Measurements from ENCODE around the gene PDE4D.
"Not testable (repeated sequence)": the region's sequence is repeated elsewhere in the genome, so short reads cannot be mapped to it uniquely, and the experiment has no call there.

PDE4D gene

DNA sequence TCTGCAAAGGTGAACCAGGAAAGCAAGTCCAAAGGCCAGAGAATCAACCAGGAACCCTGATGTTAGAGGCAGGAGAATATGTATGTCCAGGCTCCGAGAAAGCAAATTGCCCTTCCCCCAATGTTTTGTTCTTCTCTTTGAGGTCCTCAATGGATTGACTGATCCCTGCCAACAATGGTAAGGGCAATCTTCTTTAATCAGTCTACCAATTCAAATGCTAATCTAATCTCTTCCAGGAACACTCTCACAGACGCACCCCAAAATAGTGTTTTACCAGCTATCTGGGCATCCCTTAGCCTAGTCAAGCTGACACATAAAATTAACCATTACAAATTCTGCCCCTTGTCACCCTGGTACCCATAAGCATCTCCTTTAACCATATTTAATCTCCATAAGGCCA is 912.6 kb downstream of the PDE4D start:
- no peak for DNase-seq

DNA sequence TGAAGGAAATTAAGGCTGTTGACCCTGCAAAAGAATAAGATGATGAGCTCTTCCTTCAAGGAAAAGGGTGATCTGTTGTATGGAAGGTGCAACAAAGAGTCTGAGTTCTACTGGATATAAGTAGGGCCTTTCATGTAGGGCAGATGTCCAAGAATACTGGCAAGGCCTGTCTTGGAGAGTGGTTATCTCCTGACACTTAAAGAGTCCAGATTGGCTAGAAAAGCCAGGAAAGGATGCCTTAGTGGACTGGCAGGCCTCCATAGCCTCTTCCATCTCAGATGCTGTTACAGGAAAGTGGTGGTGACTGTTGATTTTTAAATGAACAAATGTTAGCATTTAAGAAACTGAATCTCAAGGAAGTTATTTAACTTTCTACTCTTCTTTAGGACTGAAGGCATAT is 914.4 kb downstream of the PDE4D start:
- no peak for DNase-seq

DNA sequence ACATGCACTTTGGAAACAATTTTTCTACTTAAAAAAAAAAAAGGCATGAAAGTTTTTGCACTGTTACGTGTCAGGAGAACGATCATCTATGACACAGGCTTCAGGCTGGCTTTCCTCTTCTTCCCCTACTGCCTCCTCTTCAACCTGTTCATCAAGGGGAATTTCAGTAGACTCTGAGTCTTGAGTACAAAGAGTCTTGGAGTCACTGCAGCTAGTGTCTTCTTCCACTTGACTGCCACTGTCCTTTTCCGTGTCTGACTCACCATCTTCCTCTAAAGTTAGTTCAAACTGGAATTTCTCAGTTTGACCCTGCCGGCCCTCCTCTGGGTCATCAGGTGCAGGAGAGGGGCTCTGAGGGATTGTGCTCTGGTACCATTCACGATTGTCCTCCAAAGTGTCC is 918.9 kb downstream of the PDE4D start:
- no peak for DNase-seq

DNA sequence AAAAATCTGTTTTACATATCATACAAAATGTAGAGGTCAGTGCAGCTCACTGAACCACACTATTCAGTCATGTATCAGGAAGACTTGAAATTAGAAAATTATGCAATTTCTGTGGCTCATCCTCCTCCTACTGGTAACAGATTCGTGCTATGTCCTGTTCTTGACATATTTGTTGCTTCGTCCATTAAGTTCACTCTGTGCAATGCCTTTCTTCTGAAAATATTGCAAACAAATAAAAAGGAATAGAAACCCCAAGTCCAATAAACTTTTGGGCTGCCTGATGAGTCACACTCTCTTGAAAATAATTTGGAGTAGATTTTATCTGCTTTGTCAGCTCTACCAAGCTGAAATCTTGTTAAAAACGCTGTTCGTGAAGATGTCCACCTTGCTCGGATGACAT is 919.4 kb downstream of the PDE4D start:
- DNase-seq = no peak

DNA sequence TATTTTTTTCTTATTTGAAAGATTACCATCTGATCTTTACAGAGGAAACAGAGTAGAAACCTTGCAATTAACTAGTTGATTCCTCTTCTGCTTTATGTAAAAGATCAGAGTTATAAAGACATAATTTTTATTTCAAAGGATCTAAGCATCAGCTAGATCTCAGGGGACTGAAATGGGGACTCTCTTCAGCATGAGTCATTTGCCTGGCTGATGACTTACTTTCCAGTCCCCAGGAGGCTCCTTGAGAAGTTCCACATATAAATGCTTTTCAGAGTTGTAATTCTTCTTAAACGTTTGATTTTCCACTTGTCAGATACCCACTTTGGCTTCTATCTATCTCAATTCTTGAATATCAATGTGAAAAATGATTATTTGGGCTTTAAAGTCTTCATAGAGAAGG is 921.2 kb downstream of the PDE4D start:
- DNase-seq = no peak

DNA sequence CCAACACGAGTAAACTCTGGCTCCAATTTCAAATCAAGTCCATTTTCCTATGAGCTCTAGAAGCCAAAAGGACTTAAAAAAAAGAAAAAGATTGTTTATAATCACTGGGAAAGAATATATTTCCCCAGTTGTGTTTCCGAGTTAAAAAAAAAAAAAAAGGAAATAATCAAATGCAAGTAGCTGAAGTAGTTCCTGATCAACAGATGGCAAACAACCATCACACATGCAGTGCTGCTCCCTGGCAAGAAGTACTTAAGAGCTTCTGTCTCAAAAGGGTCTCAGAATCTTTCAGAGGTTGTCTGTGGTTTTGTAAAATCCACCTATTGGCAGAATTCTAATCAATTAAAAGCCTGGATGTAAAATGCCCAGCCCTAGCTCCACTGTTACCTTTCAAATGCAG is 922.8 kb downstream of the PDE4D start:
- DNase-seq = no peak

DNA sequence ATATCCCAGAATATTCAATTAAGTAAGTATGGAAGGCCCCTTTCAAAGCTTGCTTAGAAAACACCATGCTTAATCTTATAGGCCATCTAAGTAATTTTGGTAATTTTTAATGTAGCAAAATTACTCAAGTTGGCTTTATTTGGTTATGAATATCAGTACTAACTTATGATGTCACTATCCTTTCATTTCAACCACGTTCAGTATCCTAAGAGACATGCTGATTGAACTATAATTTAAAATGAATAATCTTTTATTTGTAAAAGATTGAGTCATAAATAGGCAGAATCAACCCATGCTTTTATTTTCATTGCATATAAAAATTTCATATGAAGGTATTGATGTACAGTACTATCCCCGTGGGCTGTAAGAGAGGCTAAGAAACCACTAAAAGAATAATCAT is 923.7 kb downstream of the PDE4D start:
- DNase-seq = no peak

DNA sequence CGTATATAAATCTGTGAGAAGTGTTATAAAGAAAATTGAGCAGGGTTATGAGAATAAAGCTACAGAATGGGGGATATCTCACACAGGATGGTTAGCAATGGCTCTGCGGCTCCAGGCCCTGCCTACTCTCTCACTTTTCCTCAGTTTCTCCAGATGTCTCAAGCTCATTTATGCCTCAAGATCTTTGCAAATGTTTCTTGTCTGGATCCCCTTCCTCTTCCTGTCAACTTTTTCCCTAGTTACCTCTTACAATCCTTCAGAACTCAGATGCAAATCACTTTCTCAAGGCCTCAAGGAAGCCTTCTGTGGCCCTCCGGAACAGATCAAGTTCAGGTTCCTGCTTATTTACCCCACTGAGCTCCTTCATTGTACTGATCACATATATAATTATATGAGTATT is 924.3 kb downstream of the PDE4D start:
- DNase-seq = no peak

DNA sequence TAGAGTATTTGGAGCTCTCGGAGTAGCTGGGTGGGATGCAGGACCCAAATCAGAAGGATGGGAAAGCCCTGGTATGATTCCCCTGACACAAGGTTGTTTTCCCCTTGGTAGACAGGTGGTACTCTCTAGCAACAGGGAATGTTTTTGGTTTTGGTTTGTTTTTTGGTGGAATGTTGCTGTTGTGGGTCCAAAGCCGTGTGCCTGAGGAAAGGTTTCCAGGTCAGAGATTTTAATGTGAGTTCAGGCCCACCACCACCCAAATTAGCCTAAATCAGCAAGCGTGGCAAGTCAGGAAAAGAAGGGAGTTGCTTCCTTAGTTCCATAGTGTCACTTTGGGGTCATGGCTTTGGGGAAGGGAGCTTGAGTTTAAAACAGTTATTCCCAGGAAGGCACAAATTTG is 925.2 kb downstream of the PDE4D start:
- DNase-seq = no peak

DNA sequence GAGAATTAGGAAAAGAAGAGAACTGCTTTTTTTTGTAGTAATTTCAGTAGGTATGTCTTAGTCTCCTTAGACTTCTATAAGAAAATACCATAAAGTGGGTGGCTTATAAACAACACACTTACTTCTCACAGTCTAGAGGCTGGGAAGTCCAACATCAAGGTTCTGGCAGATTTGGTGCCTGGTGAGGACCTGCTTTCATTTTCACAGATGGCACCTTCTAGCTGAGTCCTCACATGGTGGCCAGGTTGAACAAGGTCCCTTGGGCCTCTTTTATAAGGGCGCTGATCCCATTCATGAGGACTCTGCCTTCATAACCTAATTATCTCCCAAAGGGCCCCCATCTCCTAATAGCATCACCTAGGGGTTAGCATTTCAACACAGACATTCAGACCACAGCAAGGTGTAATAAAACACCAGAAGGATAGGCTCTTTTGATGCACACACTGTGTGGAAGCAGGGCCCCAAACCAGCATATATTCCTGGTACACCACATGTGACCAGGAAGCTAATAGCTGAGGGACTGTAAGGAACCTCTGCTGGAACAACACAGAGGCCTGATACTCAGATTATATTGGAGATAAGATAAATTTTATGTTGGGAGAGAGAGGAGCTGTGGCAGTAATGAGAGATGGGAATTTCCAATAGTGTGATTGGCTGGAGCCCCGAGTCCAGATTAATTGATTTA is 925.8 kb downstream of the PDE4D start:
- no peak for DNase-seq

DNA sequence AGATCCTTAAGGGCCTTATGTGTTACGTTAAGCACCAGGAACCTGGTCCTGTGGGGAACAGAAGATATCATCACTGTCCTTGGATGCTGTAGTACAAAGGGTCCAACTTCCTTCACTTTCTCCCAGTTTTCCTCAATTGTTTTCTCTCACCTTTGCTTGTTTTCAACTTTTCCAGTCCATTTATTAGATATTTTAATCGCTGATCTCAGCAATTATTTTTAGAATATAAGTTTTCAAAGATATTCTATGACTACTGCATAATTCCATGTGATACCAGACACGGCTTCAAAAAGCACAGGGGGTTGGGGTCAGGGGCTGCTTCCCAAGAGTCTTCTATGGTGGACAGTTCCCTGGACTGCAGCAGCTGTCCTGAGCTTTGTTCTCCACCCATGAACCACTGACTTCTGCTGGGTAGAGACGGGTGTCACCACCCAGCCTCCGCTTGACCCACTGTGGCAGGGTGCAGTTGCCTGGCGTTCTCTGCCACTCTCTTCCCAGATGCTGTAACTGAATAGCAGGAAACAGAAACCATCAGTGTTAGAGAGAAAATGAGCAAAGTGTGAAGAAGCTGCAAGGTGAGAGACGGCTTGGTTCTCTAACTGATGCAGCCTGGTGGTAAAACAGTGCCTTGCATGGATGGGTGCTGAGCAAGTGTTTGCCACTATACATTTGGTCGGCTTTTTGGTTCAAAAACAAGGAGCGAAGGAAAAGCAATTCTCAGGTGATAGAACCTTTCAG is 927.7 kb downstream of the PDE4D start:
- no peak for DNase-seq

DNA sequence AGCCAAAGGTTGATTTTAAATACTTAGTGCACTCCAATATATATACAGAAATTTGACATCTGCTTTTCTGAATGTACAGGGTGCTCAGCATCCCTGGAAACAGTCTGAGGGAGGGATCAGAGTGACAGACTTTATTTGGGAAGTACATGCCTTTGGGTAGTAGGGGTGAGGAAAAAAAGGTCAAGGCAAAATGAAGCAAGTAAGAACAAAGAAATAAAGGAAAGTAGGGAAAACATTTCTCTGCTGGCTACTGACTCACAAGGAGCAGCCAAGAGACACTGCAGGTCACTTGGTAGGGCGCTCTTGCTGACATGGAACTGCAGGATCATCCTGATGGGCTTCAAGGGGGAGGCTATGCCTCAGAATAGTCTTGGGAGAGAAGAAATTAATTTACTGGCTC is 929.7 kb downstream of the PDE4D start:
- DNase-seq = no peak

DNA sequence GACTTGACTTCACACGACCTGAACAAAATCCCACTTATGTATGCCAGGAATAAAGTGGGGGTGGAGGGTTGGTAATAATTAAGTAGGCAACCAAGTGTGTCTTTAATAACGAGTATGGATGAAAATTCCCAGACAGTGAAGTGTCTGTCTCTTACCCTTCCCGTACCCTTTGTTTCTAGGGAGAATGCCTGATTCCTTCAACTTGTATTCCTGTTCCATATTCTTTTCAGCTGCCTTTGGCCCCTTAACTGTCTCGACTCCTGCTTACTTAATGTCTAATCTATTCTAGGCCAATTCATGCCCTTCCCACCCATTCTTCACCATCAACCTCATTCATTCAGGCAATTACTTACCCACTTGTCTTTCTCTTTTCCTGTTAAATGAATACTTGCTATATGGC is 930.2 kb downstream of the PDE4D start:
- no peak for DNase-seq

DNA sequence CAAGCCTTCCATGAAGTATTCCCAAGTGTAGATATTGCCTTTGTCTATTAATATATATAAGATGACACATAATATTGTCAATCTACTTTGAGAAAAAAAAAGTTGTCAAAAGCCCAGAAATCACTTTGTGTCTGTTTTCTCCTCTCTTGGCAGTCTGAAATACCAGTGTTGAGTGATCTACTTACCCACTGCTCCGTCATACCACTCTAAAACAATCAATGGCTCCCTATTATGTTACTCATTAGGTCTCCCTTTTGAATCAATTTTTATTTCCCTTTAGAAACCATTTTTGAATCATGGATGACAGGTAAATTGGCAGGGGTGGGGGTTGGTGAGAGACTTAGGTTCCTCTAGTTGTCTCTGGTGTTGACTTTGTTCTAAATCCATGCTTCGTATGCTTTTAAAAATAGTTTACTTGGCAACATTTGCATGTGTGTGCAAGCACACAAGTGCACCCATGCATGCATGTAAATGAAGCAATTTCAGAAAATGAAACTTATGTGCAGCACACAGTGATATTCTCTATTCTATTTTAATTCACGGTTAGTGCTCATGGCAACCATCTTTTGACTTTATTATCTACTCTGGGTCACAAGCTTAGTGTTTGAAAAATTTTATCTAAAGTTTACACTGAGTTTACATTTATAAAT is 931.8 kb downstream of the PDE4D start:
- no peak for DNase-seq

DNA sequence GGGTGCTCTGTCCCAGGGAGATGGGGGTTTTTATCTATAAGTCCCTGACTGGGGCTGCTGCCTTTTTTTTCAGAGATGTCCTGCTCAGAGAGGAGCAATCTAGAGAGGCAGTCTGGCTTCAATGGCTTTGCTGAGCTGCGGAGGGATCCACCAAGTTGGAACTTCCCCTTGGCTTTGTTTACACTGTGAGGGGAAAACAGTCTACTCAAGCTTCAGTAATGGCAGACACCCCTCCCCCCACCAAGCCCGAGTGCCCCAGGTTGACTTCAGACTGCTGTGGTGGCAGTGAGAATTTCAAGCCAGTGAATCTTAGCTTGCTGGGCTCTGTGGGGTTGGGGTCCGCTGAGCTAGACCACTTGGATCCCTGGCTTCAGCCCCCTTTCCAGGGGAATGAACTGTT is 934.8 kb downstream of the PDE4D start:
- no peak for DNase-seq

DNA sequence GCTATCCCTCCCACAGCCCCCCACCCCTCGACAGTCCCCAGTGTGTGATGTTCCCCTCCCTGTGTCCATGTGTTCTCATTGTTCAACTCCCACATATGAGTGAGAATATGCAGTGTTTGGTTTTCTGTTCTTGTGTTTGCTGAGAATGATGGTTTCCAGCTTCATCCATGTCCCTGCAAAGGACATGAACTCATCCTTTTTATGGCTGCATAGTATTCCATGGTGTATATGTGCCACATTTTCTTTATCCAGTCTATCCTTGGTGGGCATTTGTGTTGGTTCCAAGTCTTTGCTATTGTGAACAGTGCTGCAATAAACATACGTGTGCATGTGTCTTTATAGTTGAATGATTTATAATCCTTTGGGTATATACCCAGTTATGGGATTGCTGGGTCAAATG is 940.3 kb downstream of the PDE4D start:
- DNase-seq = not testable (repeated sequence)

DNA sequence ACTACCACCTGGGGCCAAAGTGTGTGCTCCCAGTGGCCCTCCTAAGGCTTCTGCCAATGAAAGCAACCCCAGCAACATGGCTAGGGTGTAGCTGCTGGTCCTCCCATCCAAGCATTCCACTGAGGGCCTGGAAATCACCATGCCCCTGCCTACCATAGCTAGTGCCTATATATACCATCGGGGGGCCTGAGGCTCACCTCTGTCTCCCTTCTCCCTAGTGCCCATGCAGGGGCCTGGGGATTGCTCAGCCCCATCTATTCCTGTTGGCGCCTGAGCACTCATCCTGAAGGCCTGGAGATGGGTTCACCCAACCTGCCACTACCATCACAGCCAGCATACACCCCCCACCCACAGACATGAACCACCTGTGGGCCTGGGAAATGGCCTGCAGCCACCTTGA is 943.3 kb downstream of the PDE4D start:
- no peak for DNase-seq

DNA sequence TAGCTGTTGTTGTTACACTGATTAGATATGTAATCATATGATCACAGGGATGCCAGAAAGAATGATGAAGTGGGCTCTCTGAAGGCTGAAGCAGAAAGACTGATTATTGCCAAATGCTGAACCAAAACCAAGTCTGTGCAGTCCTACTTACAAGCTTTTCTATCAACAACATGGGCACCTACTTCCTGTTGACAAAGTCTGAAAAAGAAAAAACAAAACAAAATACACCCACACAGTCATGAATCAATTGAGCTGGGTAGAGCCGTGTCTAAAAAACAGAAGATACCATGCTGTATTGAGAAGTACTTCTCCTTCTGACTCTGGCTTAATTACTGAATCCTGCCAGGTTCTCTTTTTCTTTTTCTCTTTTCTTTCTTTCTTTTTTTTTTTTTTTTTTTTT is 947.3 kb downstream of the PDE4D start:
- DNase-seq = no peak

DNA sequence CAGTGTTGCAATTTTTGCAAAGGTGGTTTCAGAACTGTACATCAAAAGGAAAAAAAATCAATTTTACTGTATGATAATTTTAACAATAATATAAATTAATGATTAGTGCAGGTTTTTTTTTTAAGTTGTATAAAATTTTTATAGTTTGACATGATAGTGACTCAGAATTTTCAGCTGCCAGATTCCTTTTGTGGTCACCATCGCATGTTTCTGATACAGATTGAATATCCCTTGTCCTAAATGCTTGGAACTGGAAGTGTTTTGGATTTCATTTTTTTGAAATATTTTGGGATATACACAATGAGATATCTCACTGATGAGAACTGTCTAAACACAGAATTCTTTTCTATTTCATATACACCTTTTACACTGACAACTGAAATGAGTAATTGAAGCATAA is 949.3 kb downstream of the PDE4D start:
- no peak for DNase-seq

DNA sequence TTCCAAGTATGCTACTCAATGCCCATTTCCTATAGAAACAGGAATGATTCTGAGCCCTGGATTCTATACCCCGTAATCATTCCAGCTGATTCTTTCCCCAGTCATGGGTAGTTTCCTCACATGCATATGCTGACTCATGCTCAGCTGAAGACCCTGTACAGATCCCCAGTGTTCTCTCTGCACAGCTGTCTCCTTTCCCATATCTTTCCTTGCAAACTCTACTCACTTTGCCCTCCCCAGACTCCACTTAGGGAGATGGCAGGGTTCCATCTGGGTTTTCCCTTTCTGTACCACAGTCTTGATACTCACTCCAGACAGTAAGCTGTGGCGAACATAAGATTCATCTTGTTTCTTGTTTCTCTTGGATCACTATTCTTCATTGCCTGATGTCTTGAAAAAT is 953.1 kb downstream of the PDE4D start:
- no peak for DNase-seq

DNA sequence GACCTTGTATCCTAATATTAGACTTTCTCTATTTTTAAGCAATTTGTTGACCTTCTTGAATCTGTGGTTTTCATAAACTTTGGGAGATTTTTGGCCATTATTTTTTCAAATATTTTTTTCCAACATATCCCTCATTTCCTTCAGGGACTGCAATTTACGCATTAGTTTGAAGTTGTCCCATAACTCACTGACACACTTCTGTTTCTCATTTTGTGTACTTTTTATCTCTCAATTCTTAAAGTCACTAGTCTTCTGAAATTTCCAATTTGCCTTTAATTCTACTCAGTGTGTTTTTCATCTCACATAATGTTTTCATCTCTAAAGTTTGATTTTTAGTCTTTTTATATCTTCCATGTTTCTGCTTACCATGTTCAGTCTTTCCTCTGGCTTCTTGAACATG is 953.9 kb downstream of the PDE4D start:
- no peak for DNase-seq

DNA sequence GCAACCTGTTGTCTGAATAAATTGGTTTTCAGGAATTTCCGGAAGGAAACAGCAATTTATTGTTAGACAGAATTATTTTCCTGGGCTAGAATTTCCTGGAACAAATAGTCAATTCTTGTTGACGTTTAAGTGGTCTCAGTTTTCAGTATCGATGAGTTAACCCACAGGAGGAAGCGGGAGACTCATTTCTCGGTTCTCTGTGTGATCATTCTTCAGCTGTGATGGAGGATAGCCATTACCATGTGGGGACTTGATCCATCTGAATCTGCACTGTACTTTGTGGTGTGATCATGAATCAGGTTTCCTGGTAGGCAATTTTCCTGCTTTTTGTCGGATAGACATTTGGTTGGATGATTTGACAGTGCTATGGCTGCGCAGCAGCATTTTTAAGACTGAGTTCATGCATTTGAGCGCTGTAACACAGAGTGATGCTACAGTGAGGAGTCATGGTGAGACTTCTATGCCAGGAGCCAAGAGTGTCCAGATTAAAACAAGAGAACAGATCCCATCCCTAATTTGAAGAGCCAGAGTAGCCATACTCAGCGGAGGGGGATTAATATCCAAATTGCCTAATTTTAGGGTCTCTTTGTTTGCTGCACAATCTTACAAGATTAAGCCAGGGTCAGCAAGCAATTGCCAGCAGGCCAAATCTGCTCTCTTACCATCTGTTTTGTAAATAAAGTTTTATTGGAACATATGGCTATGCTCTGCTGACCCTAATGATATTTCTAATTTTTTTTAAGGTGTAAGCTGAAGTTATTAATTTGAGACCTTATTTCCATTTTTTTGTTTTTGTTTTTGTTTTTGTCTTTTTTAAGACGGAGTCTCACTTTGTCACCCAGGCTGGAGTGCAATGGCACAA is 954.7 kb downstream of the PDE4D start:
- no peak for DNase-seq

DNA sequence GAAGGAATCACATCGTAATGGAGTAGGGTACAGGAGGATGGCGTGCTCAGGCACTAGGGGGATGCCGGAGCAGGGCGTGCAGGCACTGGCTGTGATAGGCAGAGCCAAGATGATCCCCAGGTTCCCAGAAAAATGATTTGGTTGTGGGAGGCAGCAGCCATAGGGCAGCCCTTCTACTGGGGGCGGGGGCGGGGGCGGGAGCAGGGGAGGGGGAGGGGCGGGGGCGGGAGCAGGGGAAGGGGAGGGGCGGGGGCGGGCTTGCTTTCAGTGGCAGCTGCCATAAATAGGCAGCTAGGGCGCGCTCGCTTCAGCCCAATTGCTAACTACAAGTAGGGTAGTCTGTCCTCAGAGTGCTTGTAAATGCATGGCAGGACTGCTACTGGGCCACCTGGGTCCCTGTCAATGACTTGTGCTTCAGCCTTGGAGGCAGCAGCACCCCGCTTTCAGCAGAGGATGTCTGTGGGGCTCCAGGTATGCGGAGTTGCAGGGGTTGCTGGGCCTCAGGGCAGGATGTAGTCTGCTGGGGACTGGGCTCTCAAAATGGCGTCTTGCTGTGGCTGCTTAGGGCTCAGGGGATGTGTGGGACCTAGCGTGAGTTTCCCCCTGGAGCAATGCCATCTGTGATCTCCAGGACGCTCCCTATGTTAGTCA is 956.4 kb downstream of the PDE4D start:
- no peak for DNase-seq

Data from bone marrow (tissue), 2 donors.